ENCODE measurements around the gene CDK3.
"Not testable (repeated sequence)": the region's sequence is repeated elsewhere in the genome, so short reads cannot be mapped to it uniquely, and the experiment has no call there.

The CDK3 gene

DNA sequence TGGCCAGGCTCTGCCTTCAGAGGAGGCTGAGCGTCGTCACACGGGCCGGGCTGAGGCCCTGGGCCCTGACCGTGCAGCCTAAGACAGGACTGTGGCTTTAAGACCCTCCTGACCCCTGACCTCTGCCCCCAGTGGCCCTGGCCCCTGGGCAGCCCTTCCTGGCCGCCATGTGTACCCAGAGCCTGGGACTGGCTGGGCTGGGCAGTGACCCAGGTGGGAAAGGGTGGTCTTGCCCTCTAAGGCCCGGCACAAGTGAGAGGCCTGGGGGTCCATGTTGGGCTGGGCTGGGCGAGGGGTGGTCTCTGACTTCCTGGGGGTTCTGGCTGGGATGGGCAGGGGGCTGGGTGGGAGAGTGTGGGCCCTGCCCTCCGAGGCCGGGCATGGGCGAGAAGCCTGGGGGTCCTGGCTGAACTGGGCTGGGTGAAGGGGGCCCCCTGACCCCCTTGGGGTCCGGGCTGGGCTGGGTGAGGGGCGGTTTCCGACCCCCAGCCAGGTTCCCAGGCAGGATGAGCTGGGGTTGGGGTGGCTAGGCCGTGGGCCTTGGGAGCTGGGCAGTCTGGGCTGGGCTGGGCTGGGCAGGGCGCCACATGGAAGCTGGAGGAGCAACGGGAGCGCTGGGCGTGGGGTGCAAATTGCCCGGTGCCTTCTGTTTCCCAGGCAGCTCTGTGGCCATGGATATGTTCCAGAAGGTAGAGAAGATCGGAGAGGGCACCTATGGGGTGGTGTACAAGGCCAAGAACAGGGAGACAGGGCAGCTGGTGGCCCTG is at the start of gene CDK3:
CDK3 (plus strand) TSS at position 101 of the 767 bp plus-strand sequence; CDS start at position 672, 571 bp downstream.
- DNase-seq: no peak

DNA sequence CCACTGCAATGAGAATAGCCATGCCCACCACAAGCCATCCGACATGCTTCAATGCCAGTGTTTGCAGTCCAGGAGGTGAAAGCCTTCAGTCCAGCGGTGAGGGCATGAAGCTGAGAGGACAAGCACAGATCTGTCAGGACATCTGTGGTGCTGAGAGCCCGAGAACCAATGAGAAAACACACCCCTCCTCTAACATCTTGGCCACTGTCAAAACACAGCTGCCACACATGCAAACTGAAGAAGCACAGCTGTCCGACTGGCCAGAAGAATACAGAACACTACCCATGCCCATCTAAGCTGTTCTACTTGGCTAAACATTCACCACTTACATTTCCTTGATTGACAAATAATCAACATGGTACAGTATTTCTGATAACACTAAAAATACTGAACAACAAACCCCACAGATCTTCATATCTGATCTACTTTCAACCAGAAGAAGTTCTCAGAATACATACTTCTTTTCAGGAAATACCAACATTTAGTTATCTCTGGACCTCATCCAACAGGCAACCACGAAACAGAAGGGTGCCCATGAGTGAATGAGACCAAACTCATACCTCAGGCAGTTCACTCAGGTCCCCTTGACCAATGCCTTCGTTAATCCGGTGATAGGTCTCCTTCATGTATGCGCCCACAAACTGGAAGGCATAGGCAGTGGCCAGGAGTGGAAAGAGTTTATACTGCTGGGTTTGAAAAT is 49.6 kb upstream of the CDK3 start:
- DNase-seq: no peak

DNA sequence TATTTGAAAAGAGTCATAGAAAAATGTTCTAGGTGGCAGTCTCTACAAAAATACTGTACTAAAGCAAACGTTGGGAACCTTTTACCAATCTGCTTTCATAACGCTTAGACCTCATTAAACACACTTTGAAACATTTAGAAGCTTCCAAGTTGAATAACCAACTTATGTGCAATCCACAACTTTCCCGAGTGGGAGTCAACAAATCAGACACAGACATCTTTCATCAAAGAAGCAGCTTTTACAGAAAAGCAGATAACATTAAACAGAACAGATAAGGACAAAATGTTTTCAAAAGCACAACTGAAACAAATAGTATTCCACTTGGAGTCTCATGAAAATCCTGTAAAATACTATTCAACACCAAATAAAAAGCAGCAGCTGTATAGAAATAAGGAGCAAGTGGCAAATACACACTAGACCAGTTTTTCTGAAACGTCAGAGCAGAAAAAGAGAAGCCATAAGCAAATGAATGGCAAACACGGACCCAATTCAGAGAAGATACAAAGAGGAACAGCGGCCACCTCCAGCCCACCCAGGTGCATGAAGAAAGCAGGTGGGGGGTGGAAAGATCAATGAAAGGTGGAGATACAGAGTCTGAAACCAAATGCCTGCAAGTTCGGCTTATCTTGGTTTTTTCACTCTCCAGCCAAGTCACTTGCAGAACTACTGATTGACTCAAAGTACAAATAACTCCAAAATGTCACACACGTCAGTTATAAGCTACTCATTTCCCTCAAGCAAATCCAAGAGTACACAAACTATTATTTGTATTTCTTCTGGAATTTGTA is 41.4 kb upstream of the CDK3 start:
- DNase-seq: no peak

DNA sequence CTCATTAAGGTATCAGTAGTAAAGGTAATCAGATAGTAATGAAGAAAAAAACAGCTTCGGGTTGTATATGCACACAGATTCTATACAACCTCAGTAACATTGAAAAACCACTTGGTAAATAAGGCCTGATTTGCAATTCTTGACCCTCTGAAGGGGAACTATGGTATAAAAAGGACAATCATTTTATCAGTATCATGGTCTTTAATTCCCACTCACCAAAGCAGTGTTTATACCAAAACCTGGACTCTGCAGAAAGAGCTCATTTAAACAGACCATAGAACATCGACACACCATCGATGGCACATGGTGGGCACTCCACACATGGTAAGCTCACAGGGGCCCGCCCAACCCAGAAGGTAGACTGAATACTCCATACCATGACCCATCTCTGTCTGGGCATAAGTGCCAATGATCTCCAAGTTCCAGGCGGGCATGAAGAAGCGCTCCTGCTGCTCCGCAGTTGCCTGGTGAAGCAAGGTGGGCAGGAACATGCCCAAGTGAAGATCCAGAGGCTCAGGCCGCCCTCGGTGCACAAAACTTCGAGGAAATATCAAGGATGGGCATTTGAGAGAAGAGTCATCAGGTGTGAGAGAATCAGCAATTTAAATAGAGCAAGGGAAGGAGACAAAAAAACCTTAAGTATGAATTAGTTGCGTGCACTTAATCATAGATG is 40.7 kb upstream of the CDK3 start:
- no peak for DNase-seq

DNA sequence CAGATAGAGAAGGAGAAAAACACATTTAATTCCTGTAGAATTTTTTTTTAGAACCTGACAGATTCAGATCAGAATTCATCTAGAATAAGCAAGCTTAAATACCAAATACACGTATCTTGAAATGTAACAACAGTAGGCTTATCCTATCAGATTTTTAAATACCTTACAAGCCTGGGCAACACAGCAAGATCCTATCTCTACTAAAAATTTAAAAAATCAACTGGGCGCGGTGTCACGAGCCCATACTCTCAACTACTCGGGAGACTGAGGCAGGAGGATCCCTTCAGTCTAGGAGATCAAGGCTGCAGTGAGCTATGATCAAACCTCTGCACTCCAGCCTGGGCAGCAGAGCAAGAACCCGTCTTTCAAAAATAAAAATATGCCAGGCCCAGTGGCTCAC is 35.2 kb upstream of the CDK3 start:
- no peak for DNase-seq

DNA sequence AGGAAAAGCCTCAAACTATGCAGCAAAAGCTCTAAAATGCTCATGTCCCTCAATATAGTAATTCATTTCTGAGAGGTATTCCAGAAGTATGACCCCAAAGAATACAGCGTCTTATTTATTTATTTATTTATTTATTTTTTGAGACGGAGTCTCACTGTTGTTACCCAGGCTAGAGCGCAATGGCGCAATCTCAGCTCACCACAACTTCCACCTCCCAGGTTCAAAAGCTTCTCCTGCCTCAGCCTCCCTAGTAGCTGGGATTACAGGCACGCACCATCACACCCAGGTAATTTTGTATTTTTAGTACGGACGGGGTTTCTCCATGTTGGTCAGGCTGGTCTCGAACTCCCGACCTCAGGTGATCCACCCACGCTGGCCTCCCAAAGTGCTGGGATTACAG is 31.6 kb upstream of the CDK3 start:
- DNase-seq: not testable (repeated sequence)

DNA sequence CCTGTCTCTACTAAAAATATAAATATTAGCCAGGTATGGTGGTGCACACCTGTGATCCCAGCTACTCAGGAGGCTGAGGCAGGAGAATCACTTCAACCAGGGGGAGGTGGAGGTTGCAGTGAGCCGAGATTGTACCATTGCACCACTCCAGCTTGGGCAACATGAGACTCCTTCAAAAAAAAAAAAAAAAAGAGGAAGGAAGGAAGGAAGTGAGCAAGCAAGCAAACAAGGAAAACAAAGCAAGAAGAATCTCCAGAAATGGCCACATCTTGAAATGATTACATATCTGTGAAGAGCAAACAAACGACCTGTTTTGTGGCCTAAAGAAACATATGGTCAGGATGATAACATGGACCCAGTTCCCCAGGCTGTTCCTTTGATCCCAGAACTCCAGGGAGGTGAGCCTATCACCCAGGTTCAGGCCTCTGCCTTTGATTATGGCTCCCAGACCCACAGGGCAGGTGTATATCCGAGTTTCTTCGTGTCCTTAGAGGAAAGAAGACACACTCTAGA is 30.6 kb upstream of the CDK3 start:
- DNase-seq: no peak

DNA sequence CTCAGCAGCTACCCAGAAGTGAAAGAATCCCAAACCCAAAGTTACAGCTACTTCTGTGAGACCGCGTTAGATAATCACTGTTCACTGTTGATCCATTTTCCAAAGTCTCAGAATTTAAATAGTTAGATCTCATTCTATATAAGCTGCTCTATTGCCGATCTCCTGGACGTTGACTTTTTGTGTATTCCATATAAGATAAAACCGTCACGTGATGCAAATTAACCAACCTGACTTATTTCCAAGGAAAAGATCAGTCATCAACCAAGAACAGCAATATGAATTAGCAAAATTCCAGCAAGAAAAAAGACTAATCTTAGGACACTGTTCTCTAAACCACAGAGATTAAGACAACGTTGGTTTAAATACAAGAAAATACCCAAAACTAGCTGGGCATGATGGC is 30.0 kb upstream of the CDK3 start:
- DNase-seq: no peak

DNA sequence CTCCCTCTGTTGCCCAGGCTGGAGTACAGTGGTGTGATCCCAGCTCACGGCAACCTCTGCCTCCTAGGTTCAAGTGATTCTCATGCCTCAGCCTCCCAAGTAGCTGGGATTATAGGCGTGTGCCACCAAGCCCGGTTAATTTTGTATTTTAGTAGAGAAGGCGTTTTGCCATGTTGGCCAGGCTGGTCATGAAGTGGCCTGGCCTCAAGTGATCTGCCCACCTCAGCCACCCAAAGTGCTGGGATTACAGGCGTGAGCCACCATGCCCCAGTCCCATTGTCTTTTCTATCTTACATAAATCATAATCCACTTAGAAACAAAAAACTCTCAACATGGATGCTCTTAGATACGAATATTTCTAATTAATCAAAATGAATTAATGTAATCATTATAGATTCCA is 25.5 kb upstream of the CDK3 start:
- not testable (repeated sequence) for DNase-seq

DNA sequence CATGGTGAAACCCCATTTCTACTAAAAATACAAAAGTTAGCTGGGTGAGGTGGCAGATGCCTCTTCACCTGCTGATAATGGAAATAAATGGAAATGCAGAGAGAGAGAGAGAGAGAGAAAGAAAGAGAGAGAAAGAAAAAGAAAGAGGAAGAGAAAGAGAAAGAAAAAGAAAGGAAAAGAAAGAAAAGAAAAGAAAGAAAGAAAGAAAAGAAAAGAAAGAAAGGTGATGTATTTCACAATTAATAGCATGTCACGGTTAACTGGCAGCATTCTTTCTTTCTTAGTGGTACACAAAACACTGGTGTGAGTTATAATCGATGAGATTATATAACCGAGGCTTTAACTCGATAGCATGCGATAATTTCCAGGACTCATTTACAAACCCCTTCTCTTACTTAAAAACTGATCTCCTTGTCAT is 24.9 kb upstream of the CDK3 start:
- no peak for DNase-seq

DNA sequence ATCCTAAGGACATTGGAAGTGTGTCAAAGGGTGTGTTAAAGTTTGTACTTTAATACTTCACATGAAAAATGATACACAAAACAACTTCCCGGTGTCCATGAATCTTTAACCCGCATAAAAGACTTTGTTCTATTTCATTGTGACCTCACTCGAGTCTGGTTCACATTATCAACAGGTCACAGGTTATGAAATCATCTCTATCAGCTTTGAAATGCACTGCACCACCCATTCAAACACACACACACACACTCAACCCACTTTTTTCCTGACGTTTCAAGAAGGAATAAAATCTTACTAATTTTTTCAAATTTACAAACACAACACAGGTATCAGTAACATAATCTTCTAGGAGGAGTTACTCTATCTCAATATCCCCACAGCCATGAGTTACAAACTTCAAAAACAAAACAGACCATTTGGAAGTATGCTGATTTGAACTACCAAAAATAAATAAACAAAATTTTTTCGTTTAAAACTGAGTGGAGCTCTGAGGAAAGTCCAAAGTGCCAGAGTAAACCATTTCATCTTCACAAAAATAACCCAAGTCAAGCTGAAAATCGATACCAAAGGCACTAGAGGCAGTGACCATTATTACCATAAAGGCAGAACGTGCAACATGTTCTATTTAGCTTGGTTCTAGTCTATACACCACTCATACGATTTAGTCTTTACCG is 24.3 kb upstream of the CDK3 start:
- no peak for DNase-seq

DNA sequence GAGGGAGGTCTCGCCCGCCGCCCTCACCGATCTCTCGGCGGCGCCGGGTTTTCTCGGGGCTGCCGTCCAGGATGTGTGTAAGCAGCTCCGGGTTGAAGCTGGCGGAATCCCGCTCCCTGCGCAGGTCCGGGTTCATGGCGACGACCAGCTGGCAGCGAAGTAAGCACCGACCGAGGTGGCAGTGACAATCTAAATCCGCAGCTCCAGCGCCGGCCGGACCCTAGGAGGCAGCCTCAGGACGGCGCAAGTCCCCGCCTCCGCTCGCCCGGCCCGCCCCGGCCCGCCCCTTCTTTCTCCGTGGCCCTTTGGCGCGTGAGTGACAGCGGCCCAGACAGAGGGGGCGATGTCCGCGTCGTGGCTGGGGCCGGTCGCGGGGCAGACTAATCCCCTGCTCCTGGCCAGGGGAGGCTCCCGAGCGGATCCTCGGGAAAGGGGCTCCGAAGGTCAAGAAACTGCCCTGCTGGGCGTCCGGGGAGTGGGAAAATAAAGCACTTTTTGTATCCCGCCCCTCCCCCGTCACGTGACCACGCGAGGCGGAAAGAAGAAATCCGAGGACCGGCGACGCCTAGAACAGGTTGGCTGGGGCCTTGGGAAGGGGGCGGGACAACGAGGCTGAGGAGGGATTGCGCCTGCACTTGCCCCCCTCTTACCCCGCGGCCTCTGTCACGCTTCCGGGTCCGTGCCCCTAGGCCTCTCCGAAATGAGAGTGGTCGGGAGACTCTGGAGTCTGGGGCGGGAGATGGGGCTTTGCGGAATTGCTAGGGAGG is 21.5 kb upstream of the CDK3 start, which contains the start of the genes ACOX1 and TEN1:
ACOX1 (minus strand) TSS at position 229 of the 767 bp plus-strand sequence; CDS start at position 136, 93 bp downstream.
TEN1 (plus strand) TSS at position 303 of the 767 bp plus-strand sequence. CDS start 6,953 bp downstream, outside the sequence.
- peak; percentile 97 for DNase-seq

DNA sequence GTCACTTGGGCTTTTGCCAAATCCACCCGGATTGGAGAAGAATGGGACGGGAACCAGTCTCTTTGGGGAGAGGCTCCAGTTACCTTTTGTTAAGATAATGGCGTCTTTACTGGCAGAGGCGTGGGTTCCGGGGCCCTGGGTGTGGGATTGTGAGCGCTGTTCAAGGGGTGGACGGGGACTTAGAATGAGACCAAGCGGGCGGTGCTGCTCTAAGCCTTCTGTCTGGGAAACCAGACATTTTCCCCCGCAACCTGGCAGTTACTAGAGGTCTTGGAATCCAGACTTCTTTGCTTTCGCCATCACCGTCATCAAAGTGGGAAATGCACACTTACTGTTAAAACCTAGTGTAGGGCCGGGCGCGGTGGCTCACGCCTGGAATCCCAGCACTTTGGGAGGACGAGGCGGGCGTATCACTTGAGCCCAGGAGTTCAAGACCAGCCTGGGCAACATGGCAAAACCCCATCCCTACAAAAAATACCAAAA is 20.9 kb upstream of the CDK3 start:
- DNase-seq: no peak

DNA sequence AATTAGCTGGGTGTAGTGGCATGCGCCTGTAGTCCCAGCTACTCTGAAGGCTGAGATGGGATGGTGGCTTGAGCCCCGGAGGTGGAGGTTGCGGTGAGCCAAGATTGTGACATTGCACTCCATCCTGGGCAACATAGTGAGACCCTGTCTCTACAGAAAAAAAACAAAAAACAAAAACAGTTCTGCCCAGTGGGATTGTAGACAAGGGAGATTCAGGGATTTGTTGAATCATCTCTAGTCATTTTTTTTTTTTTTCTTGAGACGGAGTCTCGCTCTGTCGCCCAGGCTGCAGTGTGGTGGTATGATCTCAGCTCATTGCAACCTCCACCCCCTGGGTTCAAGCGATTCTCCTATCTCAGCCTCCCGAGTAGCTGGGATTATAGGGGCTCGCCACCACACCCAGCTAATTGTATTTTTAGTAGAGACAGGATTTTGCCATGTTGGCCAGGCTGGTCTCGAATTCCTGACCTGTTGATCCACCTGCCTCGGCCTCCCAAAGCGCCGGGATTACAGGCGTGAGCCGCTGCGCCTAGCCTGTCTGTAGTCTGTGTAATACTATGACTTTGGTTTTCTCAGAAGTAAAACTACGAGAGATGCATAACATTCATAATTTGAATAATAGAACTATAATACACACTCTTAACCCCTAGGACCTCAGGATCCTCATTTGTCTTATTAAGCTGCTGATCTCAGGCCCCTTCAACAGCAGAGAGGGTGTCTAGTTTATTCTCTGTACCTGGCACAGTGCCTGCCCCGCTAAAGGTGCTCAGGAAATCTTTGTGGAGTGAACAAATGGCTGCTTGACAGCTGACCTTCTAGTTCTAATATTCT is 20.3 kb upstream of the CDK3 start:
- no peak for DNase-seq

DNA sequence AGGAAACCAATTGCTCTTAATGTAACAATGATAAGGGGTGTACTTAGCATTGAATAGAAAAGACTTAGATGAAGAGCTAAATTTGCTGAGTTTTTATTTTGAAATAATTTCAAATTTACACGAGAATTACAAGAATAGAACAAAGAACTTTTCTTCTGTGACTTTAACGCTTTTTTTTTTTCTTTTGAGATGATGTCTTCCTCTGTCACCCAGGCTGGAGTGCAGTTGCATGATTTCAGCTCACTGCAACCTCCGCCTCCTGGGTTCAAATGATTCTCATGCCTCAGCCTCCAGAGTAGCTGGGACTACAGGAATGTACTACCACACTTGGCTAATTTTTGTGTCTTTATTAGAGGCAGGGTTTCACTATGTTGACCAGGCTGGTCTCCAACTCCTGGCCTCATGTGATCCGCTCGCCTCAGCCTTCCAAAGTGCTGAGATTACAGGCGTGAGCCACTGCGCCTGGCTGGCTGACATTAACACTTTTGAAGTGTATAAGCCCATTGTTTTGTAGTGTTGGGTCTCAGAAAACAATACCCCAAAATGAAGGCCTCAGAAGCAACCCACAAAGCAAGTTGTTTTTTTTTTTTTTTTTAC is 19.5 kb upstream of the CDK3 start:
- no peak for DNase-seq

DNA sequence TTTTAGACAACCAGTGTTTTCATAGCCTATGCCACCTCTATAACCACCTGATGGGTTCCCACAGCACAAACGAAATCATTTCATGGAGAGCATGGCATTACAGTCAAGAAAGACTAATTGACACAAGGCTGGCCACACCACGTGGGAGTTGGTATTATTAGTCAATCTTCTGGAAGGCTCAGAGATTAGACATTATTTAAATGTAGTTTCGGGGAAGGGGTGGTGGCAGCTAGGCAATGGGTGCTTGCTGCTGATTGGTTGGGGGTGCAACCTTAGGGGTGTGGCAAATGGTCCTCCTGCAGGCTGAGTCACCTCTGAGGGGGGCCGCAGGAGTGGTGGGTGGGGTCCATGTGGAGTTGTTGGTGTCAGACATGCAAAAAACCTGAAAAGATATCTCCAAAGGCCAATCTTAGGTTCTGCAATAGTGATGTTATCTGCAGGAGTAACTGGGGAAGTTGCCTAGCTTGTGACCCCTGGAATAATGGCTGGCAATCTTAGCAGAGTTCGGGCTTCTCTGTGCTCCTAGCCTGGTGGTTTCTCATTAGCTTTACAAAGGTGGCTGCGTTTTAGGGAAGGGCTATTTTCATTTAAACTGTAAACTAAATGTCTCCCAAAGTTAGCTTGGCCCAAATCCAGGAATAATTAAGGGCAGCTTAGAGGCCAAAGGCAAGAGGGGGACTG is 17.0 kb upstream of the CDK3 start:
- DNase-seq: no peak

DNA sequence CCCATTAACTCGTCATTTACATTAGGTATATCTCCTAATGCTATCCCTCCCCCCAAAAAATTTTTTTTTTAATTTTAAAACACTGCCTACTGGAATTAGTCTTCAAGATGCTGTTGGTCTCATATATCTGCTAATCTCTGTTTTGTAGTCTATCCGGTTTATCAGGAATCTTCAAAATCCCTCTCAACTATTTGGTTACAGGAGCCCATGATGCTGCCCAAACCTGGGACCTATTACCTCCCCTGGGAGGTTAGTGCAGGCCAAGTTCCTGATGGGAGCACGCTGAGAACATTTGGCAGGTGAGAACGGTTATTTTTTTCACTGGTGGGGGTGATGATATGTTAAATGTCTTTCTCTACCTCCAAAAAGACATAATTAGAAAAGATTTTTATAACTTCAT is 14.7 kb upstream of the CDK3 start:
- DNase-seq: no peak

DNA sequence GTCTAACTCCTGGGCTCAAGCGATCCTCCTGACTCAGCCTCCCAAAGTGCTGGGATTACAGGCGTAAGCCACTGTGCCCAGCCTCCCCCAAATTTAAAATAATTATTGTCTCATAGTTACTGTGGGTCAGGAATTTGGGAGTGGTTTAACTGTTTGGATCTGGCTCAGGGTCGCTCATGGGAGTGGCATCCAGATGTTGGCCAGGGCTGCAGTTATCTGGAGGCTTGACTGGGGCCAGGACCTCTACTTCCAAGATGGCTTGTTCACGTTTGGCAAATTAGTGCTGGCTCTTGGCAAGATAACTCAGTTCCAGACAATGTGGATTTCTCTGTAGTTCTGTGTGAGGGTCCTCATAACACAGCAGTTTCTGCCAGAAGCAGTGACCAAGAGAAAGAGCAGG is 13.6 kb upstream of the CDK3 start:
- no peak for DNase-seq

DNA sequence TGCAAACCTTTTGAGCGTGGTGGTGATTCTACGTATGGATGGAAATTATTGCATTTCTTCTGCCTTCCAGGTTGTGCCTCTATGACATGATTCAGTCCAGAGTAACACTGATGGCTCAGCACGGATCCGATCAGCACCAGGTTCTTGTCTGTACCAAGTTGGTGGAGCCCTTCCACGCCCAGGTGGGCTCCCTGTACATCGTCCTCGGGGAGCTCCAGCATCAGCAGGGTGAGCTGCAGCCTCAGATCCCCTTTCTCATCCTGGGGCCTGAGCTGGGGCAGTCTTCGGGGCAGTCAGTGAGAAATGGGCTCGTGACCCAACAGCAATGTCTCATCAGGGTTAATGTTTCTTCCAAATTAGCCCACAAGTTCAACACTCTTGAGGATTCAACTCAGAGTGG is 9.3 kb upstream of the CDK3 start:
- no peak for DNase-seq

Data from NCI-H2171 treated with DMSO at 0.1 percent for 48 hours (cell line).